GM18861 (cell line): ENCODE measurements around the gene SMIM20.
"Not testable (repeated sequence)": the region's sequence is repeated elsewhere in the genome, so short reads cannot be mapped to it uniquely, and the experiment has no call there.

Experiments
- ATAC-seq: cut with Tn5 transposase; IDR thresholded peaks from one replicate; pipeline ENCODE4 v1.9.1; 2021; ENCODE audit not compliant: unreplicated experiment

SMIM20 gene

GRCh38 chr4:25913851-25914669, at the start of gene SMIM20:
Gene SMIM20 (plus strand): TSS chr4:25914220. CDS start chr4:25914314, 94 bp downstream.
- peak; percentile 83 for ATAC-seq

GRCh38 chr4:25865586-25865985, 48.4 kb upstream of the SMIM20 start:
- ATAC-seq = no peak

DNA sequence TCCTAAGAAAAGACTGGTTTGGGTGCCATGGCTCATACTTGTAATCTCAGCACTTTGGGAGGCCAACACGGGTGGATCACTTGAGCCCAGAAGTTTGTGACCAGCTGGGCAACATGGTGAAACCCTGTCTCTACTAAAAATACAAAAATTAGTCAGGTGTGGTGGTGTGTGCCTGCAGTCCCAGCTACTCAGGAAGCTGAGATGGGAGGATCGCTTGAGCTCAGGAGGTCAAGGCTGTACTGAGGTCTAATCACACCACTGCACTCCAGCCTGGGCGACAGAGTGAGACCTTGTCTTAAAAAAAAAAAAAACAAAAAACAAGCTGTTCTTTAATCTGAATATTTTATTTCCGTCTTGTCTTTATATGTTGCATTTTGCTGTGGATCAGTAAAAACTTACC, 47.6 kb upstream of the SMIM20 start:
- not testable (repeated sequence) for ATAC-seq

- ATAC-seq = no peak
These were observed 46.2 kb upstream of the SMIM20 start for GRCh38 chr4:25867781-25868294.

- ATAC-seq = peak; percentile 32
These were observed 43.9 kb upstream of the SMIM20 start for GRCh38 chr4:25870081-25870480.

GRCh38 chr4:25872851-25873631, 41.0 kb upstream of the SMIM20 start:
- no peak for ATAC-seq

GRCh38 chr4:25873632-25874129, 40.3 kb upstream of the SMIM20 start:
- no peak for ATAC-seq

GRCh38 chr4:25874655-25875054, 39.4 kb upstream of the SMIM20 start:
- ATAC-seq = peak; percentile 65

DNA sequence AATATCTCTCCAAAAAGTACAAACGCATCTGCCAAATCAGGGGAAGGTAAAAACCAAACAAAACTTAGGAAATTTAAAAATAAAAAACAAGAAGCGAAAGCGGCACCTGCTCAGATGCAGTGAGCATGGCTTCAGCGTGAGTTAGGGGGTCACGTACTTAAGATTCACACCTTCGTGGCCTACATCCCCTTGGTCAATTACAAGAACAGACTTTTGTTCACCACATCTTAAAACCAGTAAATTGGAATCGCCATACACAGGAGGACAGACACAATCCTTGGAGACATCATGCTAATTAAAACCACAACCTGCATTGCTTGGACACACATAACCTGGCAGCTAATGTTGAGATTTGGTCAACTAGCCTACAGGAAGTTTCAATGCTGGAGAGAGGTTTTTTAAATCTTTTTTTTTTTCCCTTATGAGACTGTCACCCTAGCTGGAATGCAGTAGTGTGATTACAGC, 38.7 kb upstream of the SMIM20 start:
- peak; percentile 39 for ATAC-seq

GRCh38 chr4:25878676-25879075, 35.3 kb upstream of the SMIM20 start:
- ATAC-seq = no peak

GRCh38 chr4:25879091-25879584, 34.9 kb upstream of the SMIM20 start:
- ATAC-seq = no peak

GRCh38 chr4:25879587-25879986, 34.4 kb upstream of the SMIM20 start:
- no peak for ATAC-seq

- peak; percentile 65 for ATAC-seq
These were observed 33.9 kb upstream of the SMIM20 start for GRCh38 chr4:25879991-25880651.

DNA sequence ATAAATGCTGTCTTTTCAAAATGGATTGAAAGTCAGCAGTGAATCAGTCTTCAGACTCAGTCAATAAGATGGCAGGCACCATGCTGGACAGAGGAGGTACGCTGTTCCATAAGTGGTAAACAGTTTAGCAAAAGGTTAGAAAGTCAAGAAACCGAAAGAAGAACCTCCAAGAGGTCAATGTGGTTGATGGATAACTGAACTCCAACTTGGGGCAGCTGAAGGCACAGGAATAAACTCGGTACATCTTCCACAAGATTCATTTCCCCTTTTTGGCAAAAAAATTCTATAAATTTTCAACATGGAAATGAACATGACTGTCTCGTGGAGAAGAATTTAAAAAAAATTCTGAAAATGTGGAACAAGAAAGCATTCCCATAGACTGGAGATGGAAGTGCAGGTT, 32.8 kb upstream of the SMIM20 start:
- ATAC-seq = no peak

DNA sequence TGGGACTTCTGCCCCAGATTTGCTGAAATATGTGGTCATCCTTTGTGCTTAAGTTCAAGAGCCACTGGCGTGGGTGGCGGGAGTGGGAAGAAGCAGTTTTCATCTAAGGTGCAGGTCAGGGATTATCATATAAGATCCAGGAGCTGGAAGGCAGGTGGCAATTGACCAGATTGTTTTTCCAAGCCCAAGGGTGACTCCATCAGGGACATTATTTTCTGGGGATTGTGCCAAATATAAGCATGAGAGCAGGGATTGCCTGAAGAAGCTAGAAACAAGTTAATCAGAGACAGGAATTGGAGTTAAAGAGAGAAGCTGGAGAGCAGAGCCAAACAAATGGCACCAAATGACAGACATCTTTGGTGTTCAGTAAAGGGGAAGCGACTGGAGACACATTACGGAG, 31.8 kb upstream of the SMIM20 start:
- ATAC-seq = no peak

GRCh38 chr4:25883565-25883964, 30.5 kb upstream of the SMIM20 start:
- no peak for ATAC-seq

GRCh38 chr4:25884031-25884782, 29.8 kb upstream of the SMIM20 start:
- ATAC-seq = peak; percentile 40

DNA sequence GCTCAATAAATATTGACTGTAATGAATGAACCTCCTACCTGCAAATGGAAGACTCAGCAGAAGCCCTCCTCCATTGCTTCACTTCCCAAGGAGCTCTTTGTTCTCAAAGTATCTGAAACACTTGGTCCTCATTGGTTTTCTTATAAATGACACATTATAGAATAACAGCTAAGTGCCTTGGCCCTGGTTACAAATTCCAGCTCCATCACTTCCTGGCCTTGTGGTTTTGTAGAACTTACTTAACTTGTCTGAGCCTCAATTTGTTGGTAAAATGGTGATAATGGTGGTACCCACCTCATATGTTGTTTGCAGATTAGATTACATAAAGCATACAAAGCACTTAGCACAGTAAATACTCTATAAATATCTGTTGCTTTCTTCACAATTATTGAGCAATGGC, 25.2 kb upstream of the SMIM20 start:
- ATAC-seq = no peak

GRCh38 chr4:25889589-25890503, 24.2 kb upstream of the SMIM20 start:
- no peak for ATAC-seq
